Measurements from ENCODE around the gene UPK3B.
A peak's percentile ranks its signal among the peaks of the same experiment; 100 is the strongest.
"Not testable (repeated sequence)": the region's sequence is repeated elsewhere in the genome, so short reads cannot be mapped to it uniquely, and the experiment has no call there.

The UPK3B gene

GRCh38 chr7:76509931-76510877 is at the start of gene UPK3B:
UPK3B (plus strand) TSS chr7:76510552; CDS start chr7:76510653, 101 bp downstream.
- DNase-seq (ENCODE audit: low read depth), result no peak
- no peak within 1 kb of the TSS for H3K4me3 ChIP-seq (replicated peaks; ENCODE audit: low read depth, low read length)

DNA sequence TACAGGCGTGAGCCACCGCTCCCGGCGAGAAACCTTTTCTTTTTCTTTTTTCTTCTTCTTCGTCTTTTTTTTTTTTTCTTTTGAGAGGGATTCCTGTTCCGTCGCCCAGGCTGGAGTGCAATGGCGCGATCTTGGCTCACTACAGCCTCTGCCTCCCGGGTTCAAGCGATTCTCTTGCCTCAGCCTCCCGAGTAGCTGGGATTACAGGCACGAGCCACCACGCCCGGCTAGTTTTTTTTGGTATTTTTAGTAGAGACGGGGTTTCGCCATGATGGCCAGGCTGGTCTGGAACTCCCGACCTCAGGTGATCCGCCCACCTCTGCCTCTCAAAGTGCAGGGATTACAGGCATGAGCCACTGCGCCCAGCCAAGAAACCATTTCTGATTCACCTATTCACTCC is 49.6 kb upstream of the UPK3B start:
- not testable (repeated sequence) for H3K4me3 ChIP-seq (replicated peaks; ENCODE audit: low read depth, low read length); DNase-seq (ENCODE audit: low read depth)

More at GRCh38 chr7:76509931-76510877, at the start of gene UPK3B:
- TF ChIP-seq, protein P1, sequence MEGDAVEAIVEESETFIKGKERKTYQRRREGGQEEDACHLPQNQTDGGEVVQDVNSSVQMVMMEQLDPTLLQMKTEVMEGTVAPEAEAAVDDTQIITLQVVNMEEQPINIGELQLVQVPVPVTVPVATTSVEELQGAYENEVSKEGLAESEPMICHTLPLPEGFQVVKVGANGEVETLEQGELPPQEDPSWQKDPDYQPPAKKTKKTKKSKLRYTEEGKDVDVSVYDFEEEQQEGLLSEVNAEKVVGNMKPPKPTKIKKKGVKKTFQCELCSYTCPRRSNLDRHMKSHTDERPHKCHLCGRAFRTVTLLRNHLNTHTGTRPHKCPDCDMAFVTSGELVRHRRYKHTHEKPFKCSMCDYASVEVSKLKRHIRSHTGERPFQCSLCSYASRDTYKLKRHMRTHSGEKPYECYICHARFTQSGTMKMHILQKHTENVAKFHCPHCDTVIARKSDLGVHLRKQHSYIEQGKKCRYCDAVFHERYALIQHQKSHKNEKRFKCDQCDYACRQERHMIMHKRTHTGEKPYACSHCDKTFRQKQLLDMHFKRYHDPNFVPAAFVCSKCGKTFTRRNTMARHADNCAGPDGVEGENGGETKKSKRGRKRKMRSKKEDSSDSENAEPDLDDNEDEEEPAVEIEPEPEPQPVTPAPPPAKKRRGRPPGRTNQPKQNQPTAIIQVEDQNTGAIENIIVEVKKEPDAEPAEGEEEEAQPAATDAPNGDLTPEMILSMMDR (IDR thresholded peaks at IDR 0.05; ENCODE audit: low read length, missing control alignments), result no peak

DNA sequence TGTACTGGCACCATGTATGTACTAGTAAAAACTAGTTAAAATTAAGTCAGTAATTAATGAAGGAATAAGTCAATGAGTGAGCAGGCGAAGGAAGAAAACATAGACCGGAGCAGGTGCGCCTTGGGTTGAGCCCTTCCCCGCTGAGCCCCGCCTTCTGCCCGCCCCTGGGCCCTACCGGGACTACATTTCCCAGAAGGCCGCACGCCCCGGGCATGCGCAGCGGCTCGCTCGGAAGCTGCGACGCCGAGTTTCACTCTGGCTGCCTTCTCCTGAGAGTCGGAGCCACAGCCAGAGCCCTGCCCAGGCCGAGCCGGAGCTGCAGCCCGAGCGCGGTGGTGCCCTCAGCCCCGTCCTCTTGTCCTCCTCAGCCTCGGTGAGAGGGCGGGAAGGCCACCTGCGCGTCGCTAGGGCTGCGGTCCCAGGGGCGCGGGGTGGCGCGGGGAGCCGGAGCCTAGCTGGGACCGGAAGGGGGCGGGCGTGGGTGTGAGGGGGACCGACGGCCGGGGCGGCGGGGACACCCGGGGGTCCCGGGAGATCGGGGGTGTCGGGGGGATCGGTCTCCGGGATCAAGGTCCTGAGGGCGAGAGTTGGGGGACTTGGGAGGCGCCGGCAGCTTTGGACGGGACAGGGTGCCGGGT is 48.8 kb upstream of the UPK3B start, which contains the start of gene DTX2:
DTX2 (plus strand) TSS at position 246 of the 638 bp plus-strand sequence. CDS start 18,801 bp downstream, outside the sequence.
- H3K4me3 ChIP-seq (replicated peaks; ENCODE audit: low read depth, low read length), result peak within 1 kb of the TSS; percentile 50
- DNase-seq (ENCODE audit: low read depth), result not testable (repeated sequence)

DNA sequence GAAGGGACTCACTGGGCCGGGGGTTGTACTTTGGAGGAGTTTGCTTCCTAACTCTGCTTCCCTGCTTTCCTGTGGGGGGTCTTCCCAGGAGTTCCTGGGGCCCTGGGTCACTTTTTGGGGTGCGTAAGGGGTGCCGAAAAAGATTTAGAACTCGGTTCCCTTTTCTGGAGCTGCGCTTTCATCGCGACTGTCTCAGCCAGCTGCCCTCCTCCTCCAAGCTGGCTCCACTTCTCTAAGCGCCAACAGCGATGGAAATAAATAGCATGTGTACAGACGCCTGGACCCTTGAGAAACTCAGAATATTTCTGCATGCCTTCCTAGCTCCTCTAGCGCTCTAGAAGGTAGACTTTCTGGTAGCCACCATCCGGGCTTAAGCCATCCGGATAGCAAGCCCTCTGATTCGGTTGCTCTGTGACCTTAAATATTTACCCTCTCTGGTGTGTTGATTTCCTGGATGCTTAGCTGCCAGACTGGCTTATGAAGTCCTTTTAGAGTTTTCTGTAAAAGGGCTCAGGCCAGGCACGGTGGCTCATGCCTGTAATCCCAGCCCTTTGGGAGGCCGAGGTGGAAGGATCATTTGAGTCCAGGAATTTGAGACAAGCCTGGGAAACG is 48.0 kb upstream of the UPK3B start:
- H3K4me3 ChIP-seq (replicated peaks; ENCODE audit: low read depth, low read length); DNase-seq (ENCODE audit: low read depth): not testable (repeated sequence)

- not testable (repeated sequence) for DNase-seq (ENCODE audit: low read depth); H3K4me3 ChIP-seq (replicated peaks; ENCODE audit: low read depth, low read length)
Measured at GRCh38 chr7:76464959-76465358, 45.4 kb upstream of the UPK3B start.

- H3K4me3 ChIP-seq (replicated peaks; ENCODE audit: low read depth, low read length); DNase-seq (ENCODE audit: low read depth): not testable (repeated sequence)
Measured at GRCh38 chr7:76465950-76466349, 44.4 kb upstream of the UPK3B start.

- H3K4me3 ChIP-seq (replicated peaks; ENCODE audit: low read depth, low read length); DNase-seq (ENCODE audit: low read depth): not testable (repeated sequence)
Measured at GRCh38 chr7:76467743-76468404, 42.5 kb upstream of the UPK3B start.

DNA sequence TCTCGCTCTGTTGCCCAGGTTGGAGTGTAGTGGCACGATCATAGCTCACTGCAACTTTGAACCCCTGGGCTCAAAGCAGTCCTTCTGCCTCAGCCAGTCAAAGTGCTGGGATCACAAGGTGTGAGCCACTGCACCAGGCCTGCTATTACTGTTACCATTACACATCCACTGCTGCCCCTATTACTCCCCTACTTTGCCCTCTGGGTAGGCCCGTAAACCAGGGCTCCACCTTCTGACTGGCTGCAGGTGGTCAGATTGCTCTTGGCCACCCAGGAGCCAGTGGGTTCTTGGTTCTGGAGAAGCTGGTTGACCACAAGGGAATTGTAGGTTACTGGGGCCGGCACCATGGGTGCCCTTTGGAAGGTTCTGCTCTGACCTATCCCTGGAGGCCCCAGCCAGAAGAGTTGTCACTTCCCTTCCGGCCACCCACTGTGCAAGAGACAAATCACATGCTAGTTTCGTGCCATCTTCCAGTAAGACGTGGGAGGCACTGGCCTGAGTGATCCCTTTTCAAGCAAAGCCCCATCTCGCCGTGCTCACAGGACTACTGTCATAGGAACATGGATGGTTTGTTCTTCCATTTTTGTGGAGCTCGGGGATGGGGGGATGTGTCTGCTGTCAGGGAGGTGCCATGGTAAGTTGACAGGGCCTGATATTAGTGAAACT is 38.7 kb upstream of the UPK3B start:
- H3K4me3 ChIP-seq (replicated peaks; ENCODE audit: low read depth, low read length); DNase-seq (ENCODE audit: low read depth): not testable (repeated sequence)

DNA sequence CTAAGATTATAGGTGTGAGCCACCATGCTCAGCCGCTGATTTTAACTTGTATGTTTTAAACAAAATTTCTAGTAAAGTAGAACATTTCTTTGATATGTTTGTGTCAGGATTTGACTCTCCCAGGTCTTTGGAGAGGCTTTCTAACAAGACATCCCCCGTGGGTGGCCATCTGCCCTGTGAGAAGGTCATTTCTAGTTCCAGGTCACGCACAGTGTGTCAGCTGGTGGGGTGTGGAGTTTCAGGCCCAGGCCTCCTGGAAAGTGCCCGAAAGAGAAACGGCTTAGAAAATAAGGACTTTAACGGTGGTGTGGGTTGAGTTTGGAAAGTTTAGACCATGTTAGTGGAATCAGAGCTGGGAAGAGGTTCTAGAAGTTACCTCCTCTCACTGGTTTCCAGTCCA is 37.3 kb upstream of the UPK3B start:
- DNase-seq (ENCODE audit: low read depth), result not testable (repeated sequence)

DNA sequence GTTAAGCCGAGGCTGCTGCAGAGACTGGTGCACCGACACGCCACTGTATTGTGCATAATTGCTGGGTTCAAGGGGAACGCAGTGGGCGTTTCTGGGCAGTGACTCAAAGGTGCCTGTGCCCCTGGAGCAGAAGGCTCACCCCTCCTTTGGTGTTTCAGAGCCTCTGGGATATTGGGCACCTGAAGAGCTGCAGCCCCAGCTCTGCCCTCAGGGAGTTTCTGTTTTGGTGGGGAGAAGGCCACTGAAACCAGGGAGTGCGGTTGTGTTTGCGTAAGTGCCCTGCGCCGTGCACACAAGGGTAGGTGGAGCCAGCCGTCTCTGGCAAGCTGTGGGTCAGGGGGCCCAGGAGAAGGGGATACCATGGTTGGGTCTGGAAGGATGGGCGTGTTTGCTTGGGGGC is 34.1 kb upstream of the UPK3B start:
- DNase-seq (ENCODE audit: low read depth); H3K4me3 ChIP-seq (replicated peaks; ENCODE audit: low read depth, low read length): not testable (repeated sequence)

More for the DNA sequence above, 37.3 kb upstream of the UPK3B start:
- H3K4me3 ChIP-seq (replicated peaks; ENCODE audit: low read depth, low read length), result not testable (repeated sequence)

DNA sequence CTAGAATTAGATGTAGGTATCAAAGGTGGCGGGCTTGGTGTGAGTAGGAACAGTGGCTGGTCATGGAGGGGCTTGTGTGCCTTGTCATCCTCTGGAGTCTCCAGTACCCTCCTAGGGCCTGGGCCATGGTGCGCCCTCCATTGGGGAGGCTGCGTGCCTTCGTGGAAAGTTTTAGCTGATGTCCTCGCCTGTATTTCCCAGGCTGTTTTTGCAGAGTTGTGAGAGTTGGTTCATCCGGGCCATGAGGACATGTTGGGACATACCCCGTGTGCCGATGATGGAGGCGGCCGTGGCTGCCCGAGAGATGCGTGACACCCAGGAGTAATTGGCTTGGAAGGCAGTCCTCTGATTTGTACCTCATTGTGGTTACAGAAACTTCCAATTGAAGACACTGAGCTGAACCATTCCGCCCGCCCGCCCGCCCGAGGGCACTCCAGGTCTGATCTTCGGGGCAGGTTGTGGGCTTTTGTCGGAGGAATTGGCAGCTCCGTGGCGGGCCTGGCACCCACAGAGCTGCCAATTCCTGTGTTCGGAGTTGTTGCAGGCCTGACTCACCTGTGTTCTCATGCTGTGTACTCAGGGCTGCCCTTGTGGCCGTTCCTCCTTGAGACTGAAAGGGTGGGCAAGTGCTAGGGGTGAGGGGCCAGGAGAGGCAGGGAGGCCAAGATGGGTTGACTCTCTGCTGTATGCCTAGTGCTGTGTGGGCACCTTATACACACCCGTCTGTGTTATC is 33.4 kb upstream of the UPK3B start:
- not testable (repeated sequence) for DNase-seq (ENCODE audit: low read depth)

GRCh38 chr7:76479628-76480027 is 30.7 kb upstream of the UPK3B start:
- not testable (repeated sequence) for H3K4me3 ChIP-seq (replicated peaks; ENCODE audit: low read depth, low read length); DNase-seq (ENCODE audit: low read depth)

More for the DNA sequence above, 33.4 kb upstream of the UPK3B start:
- H3K4me3 ChIP-seq (replicated peaks; ENCODE audit: low read depth, low read length), result not testable (repeated sequence)

GRCh38 chr7:76480403-76481253 is 29.7 kb upstream of the UPK3B start:
- not testable (repeated sequence) for H3K4me3 ChIP-seq (replicated peaks; ENCODE audit: low read depth, low read length); DNase-seq (ENCODE audit: low read depth)

DNA sequence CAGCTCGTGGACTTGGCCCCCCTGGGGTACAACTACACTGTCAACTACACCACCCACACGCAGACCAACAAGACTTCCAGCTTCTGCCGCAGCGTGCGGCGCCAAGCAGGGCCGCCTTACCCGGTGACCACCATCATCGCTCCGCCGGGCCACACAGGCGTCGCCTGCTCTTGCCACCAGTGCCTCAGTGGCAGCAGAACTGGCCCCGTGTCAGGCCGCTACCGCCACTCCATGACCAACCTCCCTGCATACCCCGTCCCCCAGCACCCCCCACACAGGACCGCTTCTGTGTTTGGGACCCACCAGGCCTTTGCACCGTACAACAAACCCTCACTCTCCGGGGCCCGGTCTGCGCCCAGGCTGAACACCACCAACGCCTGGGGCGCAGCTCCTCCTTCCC is 27.7 kb upstream of the UPK3B start:
- DNase-seq (ENCODE audit: low read depth); H3K4me3 ChIP-seq (replicated peaks; ENCODE audit: low read depth, low read length): not testable (repeated sequence)

GRCh38 chr7:76483081-76483480 is 27.3 kb upstream of the UPK3B start:
- H3K4me3 ChIP-seq (replicated peaks; ENCODE audit: low read depth, low read length); DNase-seq (ENCODE audit: low read depth): not testable (repeated sequence)

Measured in fibroblast of pulmonary artery (primary cell).